NCI-H1417 treated with DMSO at 0.1 percent for 48 hours (cell line): Measurements from ENCODE around the gene KDM4D.
"Not testable (repeated sequence)": the region's sequence is repeated elsewhere in the genome, so short reads cannot be mapped to it uniquely, and the experiment has no call there.

Experiments
- DNase-seq: peaks from one replicate; lab custom pipeline; 2025; lab: John Stamatoyannopoulos, UW

The KDM4D gene

DNA sequence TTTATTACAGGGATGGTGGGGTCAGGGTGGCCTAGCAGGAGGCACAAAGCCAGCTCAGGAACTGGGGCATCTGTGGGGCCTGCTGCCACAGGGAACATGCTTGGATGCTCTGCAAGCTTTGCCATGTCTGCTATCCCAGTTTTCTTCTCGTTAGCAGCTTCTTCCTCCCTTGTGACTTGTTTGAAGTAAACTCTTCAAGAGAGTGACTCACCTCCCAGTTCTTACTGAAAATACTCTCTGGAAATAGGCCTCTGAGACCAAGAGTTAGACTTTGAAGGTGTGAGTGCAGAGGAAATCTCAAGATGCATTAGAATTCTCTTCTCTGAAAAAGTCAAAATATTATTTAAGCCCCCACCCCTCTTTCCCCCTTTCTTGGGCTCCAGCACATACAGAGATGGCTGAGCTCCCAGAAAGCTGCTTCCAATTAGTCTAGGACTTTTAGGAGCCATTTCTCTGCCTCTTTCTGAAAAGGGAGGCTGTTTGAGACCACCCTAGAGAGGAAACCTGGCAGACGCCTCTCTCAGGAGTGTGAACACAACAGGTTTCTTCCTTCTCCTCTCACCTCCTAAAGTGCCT is 15.3 kb upstream of the KDM4D start:
- no peak for DNase-seq

- no peak for DNase-seq
These were observed 14.3 kb upstream of the KDM4D start for GRCh38 chr11:94959179-94959578.

- DNase-seq: no peak
These were observed 13.0 kb upstream of the KDM4D start for GRCh38 chr11:94960488-94960887.

DNA sequence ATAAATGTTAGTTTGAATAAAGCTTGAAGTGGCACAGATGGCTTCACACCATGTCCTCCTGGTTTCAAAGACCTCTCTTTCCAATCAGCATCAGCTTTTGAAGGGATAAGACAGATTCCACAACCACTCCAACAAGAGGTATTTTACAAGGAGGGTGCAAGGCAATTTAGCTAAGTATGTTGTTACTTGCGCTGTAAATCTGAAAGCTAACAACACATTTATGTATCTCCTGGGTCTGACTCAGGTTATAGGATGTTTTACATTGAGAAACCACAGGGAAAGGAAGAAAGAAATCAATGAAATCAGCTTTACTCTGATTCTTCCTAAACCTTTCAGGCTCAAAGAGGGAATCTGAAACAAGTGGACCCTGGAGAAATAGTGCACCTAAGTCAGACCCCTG is 12.3 kb upstream of the KDM4D start:
- DNase-seq: no peak

DNA sequence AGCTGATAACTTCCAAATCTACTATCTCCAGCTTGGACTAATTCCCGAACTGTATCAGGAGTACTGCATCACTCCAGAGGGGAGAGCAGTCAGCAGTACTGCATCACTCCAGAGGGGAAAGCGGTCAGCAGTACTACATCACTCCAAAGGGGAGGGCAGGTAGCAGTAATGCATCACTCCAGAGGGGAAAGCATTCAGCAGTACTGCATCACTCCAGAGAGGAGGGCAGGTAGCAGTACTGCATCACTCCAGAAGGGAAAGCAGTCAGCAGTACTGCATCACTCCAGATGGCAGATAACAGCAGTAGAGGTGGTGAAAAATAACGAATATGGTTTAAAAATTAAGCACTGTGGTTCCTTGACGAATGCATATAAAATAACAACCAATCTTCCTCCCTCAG is 8.6 kb upstream of the KDM4D start:
- no peak for DNase-seq

- no peak for DNase-seq
These were observed 5.1 kb upstream of the KDM4D start for GRCh38 chr11:94968334-94968958.

GRCh38 chr11:94972700-94973098 is 810 bp upstream of the KDM4D start:
- DNase-seq: no peak

DNA sequence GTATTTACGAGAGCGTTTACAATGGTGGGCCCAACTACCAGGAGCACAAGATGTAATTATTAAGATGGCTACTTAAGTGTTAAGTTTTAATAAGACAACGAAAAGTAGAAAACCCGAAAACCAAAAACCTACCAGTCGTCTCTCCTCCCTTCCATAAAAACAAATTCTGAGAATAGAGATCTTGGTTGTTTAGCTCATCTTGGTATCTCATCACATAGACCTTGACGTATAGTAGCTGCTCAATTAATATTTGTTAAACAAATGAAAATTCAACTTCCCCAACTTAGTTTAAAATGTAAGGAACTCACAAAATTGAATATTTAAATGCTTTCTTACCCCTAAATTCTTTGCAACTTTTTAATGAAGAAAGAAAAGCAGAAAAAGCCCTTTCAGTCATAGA is 669 bp downstream of the KDM4D start:
- no peak for DNase-seq

GRCh38 chr11:94975599-94975998 is 2.1 kb downstream of the KDM4D start:
- no peak for DNase-seq

DNA sequence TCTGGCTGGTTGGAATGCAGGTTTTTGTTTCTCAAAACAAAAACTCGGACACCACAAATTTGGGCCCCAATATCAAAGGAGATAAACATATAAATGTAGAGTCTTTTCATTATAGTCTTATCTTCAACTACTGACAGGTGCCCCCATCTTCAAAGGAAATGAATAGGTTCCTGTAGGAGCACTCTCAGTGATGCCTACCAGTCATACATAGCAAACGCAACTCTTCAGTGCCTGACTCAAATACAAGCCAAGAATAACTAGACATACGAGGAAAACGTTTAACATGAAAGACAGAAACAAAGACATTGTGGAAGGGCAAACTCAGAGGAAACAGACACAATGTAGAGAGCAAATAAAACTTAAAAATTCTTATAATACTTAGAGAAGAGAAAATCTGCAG is 13.9 kb downstream of the KDM4D start:
- DNase-seq: no peak

DNA sequence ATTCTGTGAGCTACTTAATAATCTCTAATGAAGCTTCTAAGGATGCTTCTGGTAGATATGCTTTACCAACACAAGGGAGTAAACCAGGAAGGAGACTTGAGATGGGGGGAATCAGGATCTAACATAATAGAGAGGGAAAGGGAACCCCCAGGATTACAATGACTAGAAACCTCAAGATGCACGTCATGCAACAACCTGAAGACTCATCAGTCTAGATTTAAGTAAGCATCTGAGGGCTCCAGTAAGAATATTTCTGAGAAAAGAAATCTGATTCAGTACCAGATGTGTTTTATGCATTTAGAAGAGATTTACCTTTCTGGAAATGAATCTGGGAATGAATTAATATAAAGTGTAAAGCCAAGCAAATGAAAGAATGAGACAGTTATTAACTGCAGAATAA is 15.2 kb downstream of the KDM4D start:
- no peak for DNase-seq

DNA sequence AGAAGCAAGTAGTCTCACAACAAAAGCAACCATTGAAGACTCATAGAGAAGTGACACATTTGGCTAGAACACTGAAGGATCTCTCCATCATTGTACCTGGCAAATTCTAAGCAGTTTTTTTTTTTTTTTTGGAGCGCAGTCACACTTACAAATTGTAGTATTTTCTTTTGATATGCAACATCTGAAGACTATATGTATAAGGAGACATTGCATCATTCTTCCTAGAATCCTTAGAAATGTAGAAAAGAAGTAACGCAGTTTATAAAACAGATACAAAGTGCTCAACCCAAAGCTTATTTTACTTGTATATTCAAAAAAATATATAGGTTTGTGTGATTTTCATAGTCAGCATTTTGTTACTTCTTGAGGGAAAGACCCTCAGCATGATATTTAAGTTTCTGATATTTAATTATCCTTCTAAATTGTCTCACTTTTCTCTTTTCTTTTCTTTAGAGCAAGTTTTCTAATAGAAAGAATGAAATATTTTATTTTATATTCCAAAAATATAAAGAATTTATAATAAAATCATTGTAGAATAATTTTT is 20.0 kb downstream of the KDM4D start:
- no peak for DNase-seq

DNA sequence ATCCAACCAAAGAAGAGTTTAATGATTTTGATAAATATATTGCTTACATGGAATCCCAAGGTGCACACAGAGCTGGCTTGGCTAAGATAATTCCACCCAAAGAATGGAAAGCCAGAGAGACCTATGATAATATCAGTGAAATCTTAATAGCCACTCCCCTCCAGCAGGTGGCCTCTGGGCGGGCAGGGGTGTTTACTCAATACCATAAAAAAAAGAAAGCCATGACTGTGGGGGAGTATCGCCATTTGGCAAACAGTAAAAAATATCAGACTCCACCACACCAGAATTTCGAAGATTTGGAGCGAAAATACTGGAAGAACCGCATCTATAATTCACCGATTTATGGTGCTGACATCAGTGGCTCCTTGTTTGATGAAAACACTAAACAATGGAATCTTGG is 23.9 kb downstream of the KDM4D start:
- no peak for DNase-seq

GRCh38 chr11:94998285-94998684 is 24.8 kb downstream of the KDM4D start:
- DNase-seq: no peak

- no peak for DNase-seq
These were observed 30.2 kb downstream of the KDM4D start for GRCh38 chr11:95003716-95004115.

DNA sequence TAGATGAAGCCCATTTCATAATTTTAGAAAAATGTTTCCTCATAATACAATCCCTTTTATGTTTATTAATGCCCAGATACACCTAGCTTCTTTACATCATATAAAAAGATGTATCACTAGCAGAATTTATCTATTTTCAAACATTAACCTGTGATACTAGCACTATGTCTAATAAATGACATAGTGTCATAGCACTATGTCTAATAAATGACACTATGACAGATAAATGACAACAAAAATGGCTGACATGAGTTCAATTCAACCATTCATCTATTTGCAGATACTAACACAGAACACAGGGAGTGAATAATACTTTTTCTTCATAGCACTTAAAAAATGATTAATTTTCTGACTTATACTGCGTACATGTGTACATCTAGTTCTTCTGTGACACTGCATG is 32.1 kb downstream of the KDM4D start:
- DNase-seq: no peak

GRCh38 chr11:95011376-95011775 is 37.9 kb downstream of the KDM4D start:
- no peak for DNase-seq

GRCh38 chr11:95014184-95014821 is 40.8 kb downstream of the KDM4D start:
- no peak for DNase-seq

- no peak for DNase-seq
These were observed 42.6 kb downstream of the KDM4D start for GRCh38 chr11:95016139-95016538.

- DNase-seq: not testable (repeated sequence)
These were observed 48.0 kb downstream of the KDM4D start for GRCh38 chr11:95021468-95021867.

GRCh38 chr11:95024958-95025357 is 51.4 kb downstream of the KDM4D start, which contains the start of gene KDM4E:
TSS of gene KDM4E (plus strand) at chr11:95025258. CDS start at chr11:95025558, 300 bp downstream.
- no peak for DNase-seq

DNA sequence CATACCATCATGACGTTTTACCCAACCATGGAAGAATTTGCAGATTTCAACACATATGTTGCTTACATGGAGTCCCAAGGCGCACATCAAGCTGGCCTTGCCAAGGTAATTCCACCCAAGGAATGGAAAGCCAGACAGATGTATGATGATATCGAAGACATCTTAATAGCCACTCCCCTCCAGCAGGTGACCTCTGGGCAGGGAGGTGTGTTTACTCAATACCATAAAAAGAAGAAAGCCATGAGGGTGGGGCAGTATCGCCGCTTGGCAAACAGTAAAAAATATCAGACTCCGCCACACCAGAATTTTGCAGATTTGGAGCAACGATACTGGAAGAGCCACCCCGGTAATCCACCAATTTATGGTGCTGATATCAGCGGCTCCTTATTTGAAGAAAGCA is 52.1 kb downstream of the KDM4D start:
- not testable (repeated sequence) for DNase-seq

- no peak for DNase-seq
These were observed 54.8 kb downstream of the KDM4D start for GRCh38 chr11:95028357-95028756.
